Cerebellar nuclear complex (tissue), 1 donor: ENCODE data around the gene NELL1.

Source experiments
- DNase-seq, 2 experiments: peaks; one replicate each; lab custom pipeline; 2025; lab: John Stamatoyannopoulos, UW

Gene NELL1

DNA sequence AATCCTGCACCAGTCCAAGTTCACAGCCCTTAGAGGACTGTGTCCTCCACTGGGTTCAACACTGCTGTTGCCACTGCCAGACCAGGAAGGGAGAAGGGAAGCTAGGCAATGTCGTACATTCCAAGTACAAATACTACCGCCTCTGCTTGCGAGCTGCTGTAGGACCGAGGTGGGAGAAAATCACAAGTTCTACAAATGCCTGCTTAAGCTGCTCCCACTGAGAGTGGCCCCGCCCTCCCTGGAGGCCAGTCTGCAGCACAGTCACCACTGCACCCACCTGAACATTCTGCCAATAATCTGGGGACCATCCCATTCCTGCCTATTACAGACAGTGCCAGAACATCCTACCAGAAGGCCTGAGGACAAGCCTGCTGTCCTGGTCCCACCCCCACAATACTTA lies 816.0 kb downstream of the NELL1 start:
- no peak for DNase-seq

DNA sequence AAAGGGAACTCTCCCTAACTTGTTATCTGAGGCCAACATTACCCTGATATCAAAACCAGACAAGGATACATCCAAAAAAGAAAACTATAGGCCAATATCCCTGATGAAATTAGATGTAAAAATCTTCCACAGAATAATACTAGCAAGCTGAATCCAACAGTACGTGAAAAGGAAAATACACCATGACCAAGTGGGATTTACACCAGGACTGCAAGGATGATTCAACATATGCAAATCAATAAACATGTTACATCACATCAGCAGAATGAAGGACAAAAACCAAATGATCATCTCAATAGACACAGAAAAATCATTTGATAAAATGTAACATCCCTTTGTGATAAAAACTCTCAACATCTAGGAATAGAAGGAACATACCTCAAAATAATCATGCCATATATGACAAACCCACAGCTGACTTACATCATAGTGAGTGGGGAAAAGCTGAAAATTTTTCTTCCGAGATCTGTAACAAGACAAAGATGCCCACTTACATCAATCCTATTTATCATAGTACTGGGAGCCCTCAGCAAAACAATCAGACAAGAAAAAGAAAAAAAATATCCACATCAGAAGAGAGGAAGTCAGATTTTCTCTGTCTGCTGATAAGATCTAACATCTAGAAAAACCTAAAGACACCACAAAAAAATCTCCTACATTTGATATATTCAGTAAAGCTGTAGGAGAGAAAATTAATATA lies 820.2 kb downstream of the NELL1 start:
- no peak for DNase-seq

DNA sequence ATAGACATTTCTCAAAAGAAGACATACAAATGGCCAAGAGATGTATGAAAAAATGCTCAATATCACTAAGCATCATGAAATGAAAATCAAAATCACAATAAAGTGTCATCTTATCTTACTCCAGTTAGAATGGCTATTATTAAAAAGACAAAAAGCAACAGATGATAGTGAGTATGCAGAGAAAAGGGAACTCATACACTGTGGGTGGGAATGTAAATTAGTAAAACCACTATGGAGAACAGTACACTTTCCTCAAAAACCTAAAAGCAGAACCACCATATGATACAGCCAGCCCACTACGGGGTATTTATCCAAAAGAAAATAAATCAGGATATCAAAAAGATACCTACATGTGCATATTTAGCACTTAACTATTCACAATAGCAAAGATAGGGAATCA lies 823.5 kb downstream of the NELL1 start:
- DNase-seq: no peak

DNA sequence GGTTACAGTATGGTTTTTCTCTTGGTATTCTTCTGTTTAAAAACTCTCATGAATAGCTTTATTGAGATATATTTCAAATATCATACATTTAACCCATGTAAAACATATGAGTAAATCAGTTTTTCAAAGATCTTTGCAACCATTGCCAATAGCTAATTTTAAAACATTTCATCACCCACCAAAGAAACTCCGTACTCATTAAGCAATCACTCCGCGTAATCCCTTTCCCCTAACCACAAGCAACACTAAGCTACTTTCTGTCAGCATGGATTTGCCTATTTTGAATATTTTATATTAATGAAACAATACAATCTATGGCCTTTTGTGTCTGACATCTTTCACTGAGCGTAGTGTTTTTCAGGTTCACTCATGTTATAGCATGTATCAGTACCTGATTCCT lies 825.6 kb downstream of the NELL1 start:
- no peak for DNase-seq

DNA sequence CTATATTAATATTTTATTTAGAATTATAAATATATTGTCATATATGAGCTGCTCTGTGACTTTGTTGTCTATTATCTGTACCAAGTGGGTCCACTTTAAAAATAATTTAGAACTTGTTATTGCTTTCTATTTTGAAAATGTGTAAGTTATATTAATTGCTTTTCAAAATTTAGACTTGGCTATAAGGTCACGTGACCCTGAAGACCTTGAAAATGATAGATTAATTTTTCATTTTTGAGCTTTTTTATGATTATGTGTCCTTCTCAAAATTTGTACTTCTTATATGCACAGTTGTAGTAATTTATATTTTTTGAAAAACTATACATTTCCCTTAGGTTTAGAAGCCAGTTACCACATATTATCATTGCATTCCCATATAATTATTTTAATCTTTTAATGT lies 826.5 kb downstream of the NELL1 start:
- no peak for DNase-seq

DNA sequence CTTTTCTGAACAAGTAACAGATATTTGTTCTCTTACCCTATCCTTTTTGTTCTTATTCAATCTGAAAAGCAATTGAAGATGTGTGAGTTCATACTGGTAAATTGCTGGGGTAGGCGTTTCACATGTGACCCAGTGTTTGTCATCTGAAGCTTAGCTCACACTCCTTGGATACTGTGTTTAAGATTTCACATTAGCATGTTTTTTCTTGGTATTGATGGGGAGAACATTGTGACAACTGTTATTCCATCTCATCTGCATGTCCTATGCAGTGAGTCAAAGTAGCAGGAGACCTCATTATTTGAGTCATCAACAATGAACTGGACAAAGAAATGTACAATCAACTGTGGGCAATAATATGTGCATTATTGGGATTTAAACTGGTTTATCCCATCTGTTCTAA lies 831.9 kb downstream of the NELL1 start:
- no peak for DNase-seq

DNA sequence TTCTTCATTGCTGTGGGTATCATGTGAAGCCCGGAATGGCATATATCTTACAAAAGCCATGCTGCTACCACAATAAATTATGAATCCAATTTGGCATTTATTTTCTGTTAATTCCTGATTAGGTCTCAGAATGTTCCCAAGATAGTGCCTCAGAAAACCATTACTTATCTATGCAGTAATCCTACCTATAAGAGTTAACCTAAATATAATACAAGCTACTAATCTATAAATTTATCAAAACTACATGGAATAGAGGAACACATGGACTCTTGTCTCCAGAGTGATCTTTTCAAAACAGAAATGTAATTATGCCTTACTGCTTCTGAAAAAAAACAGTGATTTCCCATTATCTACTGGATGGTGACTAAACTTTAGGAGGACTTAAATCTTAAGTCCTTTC lies 835.7 kb downstream of the NELL1 start:
- DNase-seq: no peak

DNA sequence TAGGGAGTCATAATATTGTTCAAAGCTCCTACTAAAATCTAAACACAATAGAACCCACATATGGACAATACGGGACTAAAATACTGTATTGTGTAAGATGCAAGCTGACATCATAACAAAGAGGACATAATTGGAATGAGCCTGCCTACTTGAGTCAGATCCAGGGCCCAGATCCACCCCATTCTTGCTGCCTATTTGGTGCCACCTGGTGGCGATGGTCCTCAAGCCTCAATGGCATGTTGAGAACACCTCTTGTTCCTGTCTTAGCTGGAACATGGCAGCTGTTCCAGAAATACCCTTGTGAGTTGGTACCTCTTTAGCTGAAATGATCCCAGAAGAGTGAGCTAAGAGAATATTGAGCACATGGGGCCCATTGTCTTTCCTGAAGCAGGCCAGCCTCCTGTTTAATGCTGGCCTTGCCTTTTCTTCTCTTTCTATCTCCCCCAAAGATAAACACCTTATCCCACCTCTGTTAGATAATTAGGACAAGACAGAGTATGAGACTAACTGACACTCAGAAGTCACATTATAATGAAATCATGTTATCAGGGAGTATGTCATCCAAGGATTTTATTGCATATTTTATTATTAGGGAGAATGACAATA lies 842.6 kb downstream of the NELL1 start:
- no peak for DNase-seq

DNA sequence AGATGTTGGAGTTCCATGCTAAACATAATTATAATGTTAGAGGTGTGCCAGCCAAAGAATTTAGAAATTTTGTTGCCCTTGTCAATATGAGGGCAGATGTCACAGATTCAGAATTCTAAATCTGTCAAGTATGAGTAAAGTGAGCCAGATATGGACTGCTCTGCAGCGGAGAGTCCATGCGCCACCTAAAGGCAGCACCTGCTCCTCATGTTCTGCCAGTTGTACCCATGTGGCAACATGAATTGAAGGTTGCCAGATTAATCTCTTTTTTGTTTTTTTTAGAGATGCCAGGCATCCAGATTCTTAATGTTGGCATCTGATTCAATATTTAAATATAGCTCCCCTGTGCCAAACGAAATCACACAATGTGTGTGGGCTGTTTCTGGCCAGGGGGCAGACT lies 844.9 kb downstream of the NELL1 start:
- no peak for DNase-seq

DNA sequence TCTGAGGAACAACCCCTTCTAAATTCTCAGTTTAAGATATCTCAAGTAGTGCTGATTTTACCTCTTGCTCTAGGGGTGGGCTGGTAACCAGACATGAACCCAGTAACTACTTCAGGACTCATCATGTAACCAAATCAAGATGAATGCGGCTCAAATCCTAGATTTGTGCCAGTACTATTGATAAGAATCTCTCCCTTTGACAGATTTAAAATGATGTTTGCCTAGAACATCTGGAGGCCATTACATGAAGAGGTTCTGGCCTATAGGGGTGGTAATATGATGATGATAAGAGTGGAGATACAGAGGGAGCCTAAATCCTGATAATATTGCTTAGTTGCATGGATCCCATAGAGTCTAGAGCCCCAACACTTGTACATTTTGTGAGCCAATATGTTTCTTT lies 850.9 kb downstream of the NELL1 start:
- no peak for DNase-seq

DNA sequence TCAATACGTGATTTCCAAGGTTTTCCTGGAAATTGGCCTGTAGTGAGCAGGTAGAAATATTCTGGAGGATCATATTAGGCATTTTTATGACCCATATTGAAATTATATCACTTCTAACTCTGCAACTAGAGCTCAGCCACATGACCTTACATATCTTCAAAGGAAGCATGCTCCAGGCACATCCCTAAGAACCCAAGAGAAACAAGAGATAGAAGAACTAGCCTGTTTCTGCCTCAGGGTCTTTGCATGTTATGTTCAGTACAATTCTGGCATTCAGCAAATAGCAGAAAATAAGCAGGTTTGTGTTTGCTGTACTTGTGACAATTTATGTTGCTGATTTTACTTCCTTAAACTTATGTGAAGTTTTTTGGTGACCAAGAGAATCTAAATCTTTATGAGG lies 859.8 kb downstream of the NELL1 start:
- no peak for DNase-seq

DNA sequence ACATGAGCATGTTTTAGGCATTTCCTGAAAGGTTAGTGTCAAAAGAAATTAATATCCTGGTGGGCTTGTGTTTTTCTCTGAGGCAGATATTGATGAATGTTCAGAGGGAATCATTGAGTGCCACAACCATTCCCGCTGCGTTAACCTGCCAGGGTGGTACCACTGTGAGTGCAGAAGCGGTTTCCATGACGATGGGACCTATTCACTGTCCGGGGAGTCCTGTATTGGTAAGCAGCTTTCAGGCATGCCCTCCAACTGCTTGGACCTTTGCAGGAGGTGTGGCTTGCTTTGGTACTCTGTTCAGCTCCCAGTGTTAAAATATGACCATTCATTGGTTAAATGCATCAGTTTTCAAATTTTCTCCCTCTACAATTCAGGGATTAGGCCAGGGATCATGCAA lies 864.9 kb downstream of the NELL1 start:
- DNase-seq: no peak

DNA sequence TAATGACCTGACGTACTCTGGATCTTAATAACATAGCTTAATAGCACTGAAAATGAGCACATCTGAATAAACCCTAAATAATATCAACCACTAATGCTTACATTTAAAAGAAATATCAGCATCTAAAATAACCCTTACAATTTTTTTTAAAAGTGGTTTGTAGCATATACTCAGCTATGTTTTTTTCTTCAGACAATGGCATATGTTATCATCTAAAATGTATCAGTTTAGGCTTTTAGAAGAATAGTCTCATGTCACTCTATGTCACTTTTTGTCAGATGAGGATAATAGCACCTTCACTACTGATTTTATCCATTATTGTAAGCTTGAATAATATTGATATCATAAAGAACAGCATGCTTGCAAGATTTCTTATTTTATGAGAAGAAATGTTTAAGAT lies 868.6 kb downstream of the NELL1 start:
- DNase-seq: no peak

DNA sequence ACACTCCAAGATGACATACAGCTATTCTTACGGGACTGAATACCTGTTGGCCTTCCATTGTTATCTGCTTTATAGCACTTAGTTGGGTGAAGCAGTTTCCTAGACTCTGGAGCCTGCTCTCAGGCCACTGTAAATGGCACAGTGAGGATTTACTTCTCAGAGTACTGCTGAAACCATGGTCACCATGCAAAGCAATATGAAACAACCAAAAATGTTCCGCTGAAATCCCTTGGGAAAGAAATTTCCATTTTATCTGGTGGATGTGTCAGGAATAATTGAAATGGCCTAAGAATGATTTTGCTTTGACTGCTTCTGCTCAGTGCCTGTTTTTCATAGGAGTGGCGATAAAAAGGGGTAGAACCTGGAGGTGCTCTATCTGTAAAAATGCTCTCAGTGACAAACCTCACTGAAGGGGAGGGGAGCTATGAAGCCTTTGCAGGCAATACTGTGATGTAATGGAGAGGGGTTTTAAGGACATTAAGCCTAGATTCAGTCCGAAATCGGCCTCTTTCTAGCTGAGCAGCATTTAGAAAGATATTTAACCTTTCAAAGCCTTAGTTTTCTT lies 871.9 kb downstream of the NELL1 start:
- no peak for DNase-seq

DNA sequence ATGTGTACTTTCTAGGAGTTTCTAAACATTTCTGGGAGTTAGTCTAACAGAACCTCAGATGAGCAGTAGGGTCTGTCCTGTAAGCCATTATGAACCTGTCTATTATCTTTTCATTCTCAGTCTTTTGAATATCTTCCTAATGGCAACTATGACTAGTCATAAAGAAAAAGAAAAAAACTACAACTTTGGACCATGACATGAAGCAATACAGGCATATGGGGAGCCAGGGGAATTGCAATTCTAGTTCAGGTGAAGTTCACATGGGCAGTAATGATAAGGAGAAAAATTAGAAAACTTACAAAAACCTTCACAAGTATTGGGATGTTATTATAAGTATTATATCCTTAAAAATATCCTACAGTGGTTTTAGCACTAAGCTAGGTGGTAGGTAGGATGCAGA lies 874.5 kb downstream of the NELL1 start:
- no peak for DNase-seq

DNA sequence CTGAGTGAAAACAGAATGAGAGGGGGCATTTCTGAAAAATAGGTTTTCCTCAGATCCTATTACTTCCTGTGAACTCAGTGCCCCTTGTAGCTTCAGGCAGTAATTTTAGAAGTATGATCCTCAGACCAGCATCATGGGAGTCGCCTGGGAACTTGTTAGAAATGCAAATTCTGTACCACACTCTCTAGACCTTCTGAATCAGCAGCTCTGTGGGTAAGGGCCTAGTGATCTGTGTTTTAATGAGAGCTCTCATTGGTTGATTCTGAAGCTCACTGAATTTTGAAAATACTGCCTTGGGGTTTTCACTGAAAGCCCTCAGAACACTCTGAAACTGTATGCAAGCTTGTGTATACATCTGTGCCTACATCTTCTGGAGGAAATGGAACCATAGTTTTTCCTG lies 876.3 kb downstream of the NELL1 start:
- DNase-seq: no peak

DNA sequence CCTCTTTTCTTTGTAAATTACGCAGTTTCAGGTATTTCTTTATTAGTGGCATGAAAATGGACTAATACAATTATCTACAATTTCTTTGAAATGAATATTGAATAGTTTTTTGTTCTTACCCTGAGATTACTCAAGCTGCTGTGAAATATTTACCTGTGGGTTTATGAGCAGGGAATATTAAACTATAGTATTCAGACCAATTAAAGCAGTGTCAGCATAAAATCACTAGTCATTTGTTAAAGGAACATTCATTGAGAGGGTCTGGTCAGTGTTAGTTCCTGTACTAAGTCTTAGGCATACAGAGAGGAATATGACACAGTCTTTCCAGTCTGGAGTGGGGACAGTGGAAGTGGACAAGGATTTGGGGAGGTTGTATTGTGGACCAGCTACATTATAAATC lies 877.3 kb downstream of the NELL1 start:
- DNase-seq: no peak

DNA sequence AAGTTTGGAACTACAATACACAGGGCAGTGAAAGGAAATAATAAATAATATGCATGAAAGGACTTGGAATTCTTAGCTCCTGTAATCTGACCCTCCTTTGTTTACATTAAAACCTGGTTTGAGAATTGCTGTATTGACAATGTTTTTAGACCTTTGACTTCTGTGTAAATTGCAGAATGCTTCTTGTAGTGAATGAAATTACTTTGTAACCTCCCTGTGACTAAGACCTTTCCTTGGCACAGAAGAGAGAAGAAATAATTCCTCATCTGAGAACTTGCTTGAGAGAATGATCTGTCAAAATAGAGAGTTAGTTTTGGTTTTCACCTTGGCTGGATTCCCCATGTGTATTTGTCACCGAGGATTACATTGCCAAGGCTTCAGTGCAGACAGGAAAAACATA lies 883.5 kb downstream of the NELL1 start:
- DNase-seq: no peak

DNA sequence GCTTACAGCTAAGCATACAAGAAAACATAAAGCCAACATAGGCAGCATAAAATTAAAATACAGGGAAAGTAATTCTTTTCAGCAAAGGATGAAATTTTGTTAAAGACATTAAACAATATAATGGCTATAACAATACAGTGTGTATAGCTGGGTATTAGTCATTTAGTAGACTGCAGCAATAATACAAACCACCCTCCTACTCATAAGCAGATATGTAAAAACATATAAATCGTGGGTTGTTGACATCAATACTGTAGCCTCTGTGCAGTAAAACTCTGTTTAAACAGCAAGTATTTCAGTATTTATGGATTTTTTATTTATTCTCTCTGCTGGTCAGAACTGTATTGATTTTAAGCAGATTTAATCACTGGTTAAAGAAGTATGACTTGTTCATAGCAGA lies 884.4 kb downstream of the NELL1 start:
- no peak for DNase-seq

DNA sequence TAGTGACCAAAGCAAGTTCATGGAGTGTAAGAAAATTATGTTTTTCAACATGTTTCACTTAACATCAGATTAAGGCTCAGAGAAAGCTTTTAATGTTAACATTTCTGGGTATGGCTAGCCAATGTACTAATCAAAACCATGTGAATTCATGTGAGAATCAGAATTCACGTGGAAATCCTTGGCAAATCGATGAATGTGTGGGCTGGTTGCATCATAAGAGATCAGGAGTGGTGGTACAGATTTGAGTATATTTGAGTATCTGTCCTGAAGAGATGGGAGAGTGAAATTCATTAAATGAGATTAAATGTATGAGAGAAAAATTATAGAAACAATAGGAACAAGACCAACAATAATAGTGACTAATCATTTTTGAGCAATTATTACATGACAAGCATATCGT lies 884.9 kb downstream of the NELL1 start:
- DNase-seq: no peak

DNA sequence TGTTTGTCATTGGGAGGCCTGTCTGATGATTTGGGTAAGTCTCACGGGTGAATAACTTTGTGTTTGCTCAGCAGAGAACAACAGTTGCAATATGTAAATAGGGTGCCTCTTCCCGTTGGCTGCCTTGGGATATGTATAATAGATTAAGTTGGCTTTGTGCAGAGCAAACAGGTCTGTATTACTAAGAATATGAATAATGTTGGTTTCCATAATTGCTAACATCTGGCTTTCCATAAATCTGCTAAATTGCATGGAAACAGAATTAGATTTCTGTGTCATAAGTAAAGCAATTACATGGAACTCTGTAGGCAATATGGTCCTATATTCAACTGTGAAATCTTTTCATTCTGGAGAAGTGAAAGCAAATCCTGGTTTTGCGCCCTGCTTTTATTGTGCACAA lies 887.5 kb downstream of the NELL1 start:
- no peak for DNase-seq

DNA sequence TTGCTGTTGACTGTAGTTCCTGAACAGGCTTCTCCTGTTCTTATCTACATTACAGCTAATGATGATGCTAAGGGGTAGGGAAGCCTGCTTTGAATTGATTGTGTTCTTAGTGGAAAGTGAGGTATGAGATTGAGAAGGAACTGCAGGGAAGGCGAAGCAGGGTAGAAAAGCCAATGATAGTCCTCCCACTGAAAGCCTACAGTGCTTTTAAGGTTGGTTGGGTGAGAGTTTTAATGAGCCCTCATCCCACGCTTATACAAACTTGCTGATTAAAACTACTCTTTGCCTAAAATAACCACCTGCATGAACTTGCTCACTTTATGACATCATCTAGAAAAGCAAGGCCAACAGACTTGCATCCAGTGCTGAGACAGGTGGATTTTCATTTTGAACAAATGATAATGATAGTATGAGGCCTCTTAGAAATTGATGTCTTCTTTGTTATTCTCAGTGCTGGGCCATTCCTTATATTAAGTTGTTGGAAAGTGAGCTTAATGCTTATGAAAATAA lies 891.1 kb downstream of the NELL1 start:
- DNase-seq: no peak

DNA sequence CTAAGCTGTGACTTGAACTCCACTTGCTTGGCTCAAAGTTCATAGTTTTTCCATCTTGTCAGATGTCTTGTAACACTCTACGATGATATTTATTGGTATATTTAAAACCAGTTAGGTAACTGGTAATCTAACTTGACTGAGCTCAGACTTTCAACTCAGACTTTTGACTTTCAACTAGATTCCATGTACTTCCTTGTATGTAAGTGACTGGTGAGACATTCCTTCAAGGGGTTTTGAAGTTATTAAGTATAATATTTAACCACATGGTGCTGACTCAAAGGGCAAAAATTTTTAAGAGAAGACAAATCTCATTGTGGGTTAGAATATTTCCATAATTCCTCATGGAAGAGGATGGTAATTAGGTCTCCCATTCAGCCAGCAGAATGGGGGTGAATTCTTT lies 892.2 kb downstream of the NELL1 start:
- no peak for DNase-seq

DNA sequence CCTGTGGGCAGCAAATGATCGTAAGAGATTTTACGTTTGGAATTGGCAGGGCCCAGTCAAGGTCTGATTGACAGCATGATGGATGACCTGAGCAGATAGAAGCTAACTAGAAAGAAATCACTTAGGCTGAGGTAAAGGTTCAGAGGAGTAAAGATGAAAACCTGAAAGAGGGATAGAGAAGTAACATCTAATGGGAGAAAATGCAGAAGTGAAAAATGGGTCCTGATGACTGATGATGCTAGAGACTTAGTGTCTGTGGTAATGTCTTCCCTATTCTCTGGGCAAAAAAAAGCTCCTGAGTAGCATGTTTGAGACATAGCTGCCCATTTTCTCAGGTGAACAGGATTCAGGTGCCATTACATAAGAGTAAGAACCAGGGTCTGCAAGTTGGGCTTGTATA lies 894.7 kb downstream of the NELL1 start:
- no peak for DNase-seq
